GM19324 (cell line): ENCODE measurements around the gene PAK1.

Experiments used
- ATAC-seq: cut with Tn5 transposase; IDR thresholded peaks from one replicate; pipeline ENCODE4 v1.9.1; 2021; ENCODE audit warnings: mild to moderate bottlenecking, moderate library complexity; ENCODE audit not compliant: unreplicated experiment, low FRiP score

The PAK1 gene

DNA sequence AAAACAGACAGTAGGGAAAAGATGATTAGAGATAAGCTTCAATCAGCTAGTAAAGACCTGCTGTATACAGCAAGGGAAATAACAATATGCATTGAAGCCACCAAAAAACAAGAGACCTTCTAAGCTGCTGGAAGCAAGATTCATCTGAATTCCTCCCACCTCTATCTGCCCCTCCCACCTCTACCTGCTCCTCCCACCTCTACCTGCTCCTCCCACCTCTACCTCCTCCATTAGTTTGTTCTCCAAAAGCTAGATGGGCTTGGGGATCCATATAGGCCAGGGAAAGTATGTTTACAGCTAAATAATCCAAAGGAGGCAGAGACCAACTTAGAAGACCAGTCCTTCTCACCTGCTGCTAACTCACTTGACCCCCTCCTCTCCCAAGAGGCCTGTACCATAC is 33.2 kb downstream of the PAK1 start:
- no peak for ATAC-seq

DNA sequence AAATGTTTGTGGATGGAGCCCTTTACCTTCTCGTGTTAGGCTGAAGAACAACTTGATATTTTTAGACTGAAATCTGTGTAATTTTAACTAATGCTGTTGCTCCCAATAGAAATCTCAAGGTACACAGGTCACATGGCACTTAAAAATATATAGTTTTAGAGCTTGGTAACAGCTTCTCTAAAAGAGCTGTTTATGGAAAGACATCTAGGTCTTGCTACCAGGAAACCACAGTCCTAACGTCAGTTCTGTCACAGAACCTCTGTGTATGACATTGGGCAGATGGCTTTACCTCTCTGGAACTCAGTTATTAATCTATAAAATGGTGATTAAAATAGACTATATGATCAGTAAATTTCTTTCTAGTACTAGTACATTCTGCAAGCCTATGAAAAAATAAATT is 35.4 kb downstream of the PAK1 start:
- no peak for ATAC-seq

DNA sequence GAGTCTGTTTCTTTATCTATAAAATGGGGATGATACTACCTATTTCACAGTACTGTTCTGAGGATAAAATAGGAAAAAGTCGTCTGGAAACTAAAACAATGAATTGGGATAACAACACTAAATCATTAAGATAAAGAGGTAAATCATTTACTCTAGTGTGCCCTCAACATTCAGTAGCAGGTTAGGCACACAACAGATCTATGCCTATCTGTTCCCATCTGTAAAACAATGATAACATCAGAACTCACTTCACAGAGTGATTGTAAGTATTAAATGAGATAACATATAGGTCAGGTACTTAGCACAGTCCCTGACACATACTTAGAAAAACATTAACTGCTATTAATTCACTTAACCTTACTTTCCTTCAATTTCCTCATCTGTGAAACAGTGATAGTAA is 36.9 kb downstream of the PAK1 start:
- no peak for ATAC-seq

DNA sequence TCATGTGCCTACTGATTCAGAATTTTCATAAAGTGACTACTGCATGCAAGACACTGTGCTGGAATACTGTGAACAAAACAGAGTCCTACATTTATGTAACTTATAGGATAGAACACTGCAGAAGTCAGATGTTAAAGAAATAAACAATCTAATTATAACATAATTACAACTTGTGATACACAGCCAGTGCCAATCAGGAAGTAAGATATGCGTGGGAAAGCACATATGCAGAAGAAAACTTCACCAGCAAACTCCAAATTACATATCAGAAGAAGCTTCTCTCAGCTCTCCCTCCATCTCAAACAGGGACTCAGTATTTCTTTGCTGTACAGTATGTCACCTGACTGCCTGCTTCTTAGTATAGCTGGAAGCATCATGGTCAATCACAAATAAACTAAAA is 37.4 kb downstream of the PAK1 start:
- no peak for ATAC-seq

DNA sequence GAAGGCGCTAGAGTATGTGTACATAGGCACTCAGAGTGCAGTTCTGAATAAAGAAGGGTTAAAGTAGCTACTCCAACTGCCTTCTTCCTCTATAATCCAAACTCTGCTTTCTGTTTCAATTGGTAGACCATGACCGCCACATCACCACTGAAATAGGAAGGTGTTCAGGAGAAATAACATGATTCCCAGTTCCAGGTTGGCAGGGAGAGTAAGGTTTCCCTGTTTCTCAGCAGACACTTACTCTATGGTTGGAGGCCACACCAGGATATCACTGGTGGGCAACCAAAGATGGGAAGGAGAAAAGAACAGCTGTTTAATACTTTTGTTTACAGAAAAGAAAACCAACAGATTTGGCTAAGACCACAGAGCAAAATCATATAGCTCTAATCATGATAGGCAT is 37.9 kb downstream of the PAK1 start:
- no peak for ATAC-seq

DNA sequence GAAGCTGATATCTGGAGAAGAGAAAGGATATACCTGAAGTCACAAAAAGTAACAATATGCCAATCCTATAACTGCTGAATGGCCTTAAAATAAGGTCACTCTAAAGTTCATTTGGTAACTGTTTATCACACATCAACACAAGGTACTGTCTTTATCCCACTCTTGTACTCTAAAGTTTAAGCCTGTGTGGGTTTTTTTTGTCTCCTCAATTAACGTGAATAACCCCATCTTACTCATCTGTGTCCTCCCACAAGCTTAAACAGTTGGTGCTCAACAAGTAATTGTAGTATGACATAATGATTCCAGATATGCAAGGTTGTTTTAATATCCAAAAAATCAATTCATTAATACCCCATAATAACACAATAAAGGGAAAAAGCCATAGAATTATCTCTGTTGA is 42.1 kb downstream of the PAK1 start:
- ATAC-seq = no peak

DNA sequence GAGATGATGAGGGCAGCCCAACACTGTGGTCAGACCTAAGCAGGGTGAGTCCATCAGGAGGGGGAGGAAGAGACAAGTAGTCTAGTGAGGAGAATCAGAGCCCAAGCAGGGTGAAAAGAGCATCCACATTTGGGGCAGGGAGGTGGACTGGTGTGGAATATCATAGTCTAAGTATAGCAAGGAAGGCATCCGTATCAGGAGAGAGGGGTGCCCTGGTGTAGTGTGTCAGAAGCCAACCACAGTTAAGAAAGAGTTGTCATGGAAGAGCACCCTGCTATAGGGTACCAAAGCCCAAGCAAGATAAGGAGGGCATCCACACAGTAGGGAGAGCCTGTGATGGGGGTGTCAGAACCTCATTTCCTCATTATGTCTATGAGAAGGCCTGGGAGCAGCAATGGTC is 45.3 kb downstream of the PAK1 start:
- no peak for ATAC-seq

DNA sequence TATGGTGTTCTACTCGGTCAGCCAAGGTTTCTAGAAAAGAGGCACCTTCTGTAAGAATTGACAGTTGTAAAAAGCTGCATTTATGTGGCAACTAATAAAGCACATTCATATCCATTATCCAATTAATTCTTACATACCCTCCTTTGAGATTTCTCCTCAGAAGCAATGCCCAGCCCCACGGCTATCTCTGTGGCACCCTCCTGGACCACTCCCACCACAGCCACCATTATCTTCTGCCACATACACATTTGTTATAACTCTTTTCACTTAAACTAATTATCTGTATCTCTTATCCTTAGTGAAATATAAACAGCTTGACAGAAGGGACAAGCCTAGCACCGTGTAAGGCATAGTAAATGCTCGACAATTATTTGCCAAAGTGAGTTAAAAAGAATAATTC is 48.5 kb downstream of the PAK1 start:
- no peak for ATAC-seq

DNA sequence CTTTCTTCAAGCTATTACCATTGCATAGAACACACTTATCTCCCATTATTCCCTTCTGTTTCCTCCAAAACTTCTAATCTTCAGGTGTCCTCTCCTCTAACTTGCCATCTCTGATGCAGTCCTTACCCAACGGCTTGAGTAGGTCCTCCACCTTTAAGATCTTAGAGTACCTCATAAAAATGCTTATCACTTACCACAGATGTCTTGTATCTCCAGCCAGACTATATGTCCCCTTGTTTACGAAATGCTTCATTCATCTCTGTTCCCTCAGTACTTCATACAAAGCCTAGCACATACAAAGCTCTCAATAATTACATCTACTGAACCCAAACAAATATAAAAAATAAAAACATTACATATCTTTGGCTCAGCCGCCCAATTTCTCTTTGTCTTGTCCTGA is 49.2 kb downstream of the PAK1 start:
- ATAC-seq = no peak

DNA sequence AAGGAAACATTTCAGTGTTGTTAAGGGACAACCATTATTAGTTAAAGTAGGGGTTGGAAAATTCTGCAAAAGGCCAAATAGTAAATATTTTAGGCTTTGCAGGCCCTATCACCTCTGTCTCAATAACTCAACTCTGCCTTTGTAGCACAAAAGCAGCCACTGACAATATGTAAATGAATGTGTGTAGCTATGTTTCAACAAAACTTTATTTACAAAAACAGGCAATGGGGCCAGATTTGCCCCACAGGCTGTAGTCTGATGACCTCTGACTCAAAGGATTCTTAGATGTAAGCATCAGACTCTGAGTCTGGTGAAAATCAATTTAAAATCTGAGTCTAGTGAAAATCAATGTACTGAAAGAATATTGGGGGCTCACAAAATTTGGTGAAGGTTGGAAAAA is 50.3 kb downstream of the PAK1 start:
- ATAC-seq = no peak

DNA sequence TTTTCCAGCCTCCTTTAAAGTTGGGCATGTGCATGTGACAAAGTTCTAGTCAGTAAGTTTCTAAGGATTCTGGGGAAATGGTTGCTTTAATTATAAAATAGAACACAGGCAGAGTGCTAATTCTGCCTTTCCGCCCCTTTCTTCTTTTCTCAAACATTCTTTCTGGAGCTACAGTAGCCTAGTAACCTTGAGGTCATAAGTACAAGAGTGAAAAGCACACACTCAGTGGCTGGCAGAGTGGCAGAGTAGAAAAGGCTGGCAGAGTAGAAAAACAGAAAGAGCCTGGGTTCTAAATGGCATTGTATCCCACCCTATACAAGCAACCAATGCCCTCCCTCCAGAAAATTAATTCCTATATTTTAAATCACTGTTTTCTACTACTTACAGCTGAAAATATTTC is 51.2 kb downstream of the PAK1 start:
- no peak for ATAC-seq

DNA sequence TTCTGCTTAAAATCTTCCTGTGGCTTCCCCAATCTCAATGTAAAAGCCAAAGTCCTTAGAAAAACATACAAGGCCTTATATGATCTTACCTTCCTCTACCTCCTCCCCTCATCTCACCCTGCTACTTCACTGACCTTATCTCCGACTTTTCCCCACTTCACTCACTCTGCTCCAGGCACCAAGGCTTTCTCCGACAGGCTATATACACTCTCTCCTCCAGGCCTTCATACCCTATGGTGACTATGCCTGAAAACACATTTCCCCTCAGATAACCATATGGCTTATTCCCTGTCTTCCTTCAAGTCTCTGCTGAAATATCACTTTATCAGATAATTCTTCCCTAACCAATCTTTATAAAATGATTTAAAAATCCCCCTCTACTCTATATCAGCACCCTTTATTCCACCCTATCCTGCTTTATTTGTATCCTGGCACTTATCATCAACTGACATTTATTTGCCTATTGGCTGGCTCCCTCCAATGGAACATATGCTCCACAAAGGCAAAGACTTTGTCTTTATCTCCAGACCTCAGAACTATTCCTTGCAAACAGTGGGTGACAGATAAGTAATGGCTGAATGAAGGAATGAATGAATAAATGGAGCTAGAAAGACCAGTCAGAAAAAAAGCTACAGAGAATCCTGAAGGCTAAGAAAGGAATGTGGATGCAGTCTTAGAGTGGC is 52.7 kb downstream of the PAK1 start:
- ATAC-seq = no peak

DNA sequence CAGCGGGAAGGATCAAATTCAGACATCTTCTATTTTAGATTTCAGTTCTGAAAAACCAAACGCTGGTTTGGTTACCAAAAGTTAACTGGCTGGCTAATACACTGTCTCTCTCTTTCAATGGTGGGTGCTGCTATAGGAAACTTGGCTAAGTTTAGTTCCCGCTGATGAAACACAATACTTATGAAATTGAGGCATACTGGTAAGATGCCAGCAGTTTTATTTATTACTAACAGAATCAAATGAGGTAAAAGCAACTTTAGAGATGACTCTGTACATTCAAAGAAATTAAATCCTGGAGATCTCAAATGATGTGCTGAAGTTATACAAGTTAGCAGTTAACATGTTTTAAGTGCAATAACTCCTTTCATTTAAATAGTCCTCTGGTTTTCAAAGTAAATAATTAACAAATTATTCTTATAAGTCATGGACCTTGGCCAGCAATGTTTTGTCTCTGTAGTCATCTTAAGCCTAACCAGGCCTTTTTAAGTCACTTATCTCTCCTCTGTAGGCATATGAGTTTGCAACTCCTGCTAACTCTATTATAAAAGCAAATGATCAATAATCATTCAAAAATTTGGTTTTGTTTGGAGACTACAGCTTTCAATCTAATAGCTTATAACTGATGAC is 54.8 kb downstream of the PAK1 start:
- peak; percentile 31 for ATAC-seq

DNA sequence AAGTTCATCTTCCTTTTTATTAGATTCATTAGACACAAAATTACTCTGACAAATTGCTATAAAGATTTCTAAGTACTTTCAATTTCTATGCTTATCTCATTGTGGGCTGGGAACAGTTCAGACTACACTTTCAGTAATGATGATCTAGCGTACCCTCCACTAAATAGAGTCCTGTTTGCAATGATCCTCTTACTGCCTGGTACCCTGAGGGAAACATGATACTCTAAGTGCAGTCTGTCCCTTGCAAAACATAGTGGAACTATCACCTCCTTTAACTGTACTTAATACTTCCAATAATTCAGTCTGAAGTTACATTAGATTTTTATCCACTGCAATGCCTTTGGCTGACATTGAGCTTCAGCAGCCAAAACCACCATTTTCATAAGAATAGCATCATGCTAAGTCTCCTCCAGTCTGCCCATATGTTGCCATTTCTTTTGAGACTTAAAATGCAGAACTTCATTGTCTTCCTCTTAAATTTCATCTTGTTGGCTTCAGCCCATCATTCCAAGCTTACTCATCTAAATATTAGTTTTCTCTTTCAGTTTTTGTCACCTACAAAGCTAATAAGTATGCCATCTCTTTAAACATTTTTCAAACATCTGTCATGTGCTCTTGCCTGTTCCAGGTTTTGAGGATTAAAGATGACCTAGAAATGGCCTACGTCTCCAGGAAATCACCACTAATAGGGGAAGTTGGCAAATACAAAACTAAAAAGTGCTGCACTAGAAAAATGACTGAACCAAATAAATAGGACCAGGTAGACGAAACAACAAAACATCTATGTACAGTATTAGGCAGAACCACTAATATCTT is 55.5 kb downstream of the PAK1 start:
- ATAC-seq = peak; percentile 51

DNA sequence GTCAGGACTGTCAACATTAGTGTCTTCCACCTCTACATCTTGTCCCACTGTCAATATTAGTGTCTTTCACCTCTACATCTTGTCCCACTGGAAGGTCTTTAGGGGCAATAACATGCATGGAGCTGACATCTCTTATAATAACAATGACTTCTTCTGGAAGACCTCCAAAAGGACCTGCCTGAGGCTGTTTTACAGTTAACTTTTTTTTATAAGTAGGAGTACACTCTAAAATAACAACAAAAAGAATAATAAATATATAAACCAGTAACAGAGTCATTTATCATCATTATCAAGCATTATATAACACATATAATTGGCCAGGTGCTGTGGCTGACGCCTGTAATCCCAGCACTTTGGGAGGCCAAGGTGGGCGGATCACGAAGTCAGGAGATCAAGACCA is 57.5 kb downstream of the PAK1 start:
- ATAC-seq = no peak

DNA sequence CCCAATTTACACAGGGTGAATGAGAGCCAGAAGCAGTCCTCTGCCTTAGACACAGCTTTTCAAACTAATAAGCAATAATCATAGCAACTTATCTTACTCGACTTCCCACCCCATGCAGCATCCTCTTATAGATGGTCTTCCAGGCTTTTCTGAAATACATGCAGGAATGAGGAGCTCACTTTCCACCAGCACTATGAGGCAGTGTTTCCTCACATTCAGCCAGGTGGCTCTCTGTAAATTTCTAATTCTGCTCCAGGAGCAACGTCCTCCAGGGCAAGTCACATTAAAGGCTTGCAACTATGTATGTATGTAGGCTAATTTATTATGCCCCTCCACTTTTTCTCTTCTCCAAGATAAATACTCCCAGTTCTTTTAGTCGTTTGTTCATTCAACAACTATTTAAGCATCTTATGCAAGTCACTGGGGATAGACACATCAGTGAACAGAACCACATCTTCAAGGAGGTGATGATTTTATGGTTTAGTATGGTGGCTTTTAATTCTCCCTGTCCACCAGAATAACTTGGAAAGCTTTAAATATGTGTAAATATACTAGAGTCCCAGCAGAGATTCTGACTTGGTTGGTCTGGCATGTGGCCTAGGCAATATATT is 59.9 kb downstream of the PAK1 start:
- ATAC-seq = no peak

DNA sequence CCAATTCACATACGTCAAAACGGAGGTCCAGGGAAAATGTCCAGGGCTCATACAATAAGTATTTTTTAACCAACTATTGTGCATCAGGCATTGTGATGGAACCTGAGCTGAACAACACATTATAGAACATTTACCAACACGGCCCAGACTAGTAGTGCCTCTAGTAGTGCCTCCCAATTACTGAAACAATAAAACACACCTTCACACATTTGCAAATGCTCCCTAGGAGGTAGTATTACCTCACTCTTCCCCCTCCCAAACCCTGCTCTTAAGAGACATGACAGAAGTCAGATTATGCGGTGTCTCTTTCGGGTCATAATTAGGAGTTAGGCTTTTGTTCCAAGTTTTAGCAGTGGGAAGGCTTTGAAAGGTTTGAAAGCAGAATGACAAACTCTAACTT is 61.1 kb downstream of the PAK1 start:
- no peak for ATAC-seq

DNA sequence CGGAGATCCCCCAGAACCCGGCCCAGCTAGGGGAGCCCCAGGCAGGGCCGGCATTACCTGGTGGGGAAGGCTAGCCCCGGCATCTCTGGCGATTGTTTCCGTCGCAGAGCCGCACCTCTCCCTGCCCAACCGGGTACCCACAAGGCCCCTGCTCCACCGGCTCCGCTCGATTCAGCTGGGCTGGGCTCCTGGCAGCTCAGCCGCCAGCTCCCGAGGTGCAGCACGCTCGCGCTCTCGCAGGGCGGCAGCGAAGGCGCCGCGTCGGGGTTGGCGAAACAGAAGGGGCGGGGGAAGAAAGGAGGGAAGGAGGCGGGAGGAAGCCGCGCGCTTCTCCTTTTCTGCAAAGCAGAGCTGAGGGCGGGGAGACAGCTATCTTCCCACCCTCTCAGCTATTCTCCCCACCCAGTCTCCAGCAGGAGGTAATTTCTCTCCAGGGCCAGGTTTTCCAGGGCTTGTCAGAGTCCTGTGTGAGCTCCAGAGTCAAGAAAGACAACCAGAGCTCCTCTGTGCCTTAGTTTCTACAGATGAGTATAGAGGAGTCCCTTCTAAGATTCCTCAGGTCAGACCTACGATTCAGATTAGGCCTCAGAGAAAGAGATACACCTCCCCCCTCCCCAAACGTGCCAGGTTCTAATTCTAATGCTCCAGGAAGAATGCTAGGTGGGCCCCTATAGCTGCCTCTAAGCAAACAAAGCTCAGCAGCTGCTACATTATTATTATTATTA is 62.0 kb downstream of the PAK1 start:
- ATAC-seq = peak; percentile 91

DNA sequence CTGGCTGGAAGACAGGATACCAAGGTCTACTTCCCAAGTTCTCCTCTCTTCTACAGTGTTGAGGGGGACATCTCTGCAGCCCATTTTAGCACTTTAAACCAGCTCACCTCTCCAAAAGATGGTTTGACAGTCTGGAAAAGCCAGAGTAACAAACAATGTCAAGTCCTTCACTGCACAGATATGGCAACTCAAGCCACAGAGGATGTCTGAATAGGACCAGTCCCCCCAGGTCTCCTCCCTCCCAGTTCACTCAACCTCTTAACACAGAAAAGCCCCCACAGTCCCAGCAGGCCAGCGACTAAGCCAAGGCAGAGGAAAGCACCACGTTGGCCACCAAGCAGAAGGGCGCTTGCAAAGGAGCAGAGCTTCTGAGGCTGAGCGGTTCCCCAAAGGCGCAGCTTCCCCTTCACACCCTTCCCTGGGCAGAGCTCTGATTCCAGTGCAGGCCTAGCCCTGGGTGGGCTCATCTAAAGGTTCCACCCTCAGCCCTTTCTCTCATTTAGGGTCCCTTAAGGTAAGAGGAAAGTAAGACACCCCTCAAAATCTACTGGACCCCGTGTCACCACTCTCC is 62.7 kb downstream of the PAK1 start:
- ATAC-seq = peak; percentile 28

DNA sequence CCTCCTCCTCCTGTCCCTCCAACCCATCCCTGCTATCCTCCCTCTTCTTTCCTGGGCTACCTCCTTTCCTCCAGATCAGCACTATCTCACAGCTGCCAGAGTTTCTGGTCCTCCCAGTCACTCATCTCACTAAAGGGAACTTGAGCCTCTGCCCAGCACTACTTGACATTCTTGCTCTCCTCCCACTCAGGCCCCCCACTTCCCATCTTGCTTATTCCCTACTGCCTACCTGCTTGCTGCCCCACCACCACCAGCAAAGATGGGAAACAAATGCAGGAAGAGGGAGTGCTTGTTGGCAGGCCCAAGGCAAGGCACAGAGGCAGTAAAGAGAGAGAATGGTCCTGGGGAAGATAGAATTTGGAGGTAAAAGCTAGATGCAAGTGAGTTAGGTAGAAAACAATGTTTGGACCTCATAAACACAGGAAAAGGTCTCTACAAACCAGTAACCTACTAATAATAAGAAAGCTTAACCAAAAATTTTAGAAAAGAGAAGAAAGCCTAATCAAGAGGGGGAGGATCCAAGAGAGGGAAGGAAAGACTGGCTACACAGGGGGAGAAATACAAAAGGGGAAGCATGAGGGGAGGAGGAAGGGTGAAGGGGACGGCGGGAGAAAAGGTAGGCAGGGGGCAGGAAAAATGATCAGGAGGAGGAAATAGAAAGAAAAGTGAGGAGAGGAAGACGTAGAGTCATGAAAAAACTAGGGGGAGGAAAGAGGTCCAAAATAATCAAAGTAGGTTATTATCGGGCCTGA is 63.6 kb downstream of the PAK1 start:
- no peak for ATAC-seq
